ENCODE measurements around the gene MAPK6. TPM values are rescaled to one million over a fixed set of nuclear protein-coding genes. Genes with fewer than 3 reads are reported as not detected.
A peak's percentile ranks its signal among the peaks of the same experiment; 100 is the strongest.

MAPK6 gene
- polyA plus RNA-seq, 1 donor from 2014 or later: 140 TPM

GRCh38 chr15:51970132-51970817 lies 48.7 kb upstream of the MAPK6 start:
- Histone ChIP-seq H3K79me2 (replicated peaks; ENCODE audit: insufficient read depth, low read length) (peaks cover 32% of the 10 kb centered on the region), H2AFZ (ENCODE audit: low read depth, low read length) (no peak overlapping the region), H3K9me3 (ENCODE audit: low read length) (no peaks in the 10 kb centered on the region), H3K36me3 (ENCODE audit: insufficient read depth, low read length) (no peaks in the 10 kb centered on the region), H3K27ac (ENCODE audit: low read length) (peak overlapping the region; percentile 99), H3K9ac (ENCODE audit: low read length) (peak overlapping the region; percentile 98), H4K20me1 (ENCODE audit: insufficient read depth) (no peaks in the 10 kb centered on the region), H3K9me2 (ENCODE audit: insufficient read depth, low read length) (no peaks in the 10 kb centered on the region), H3K4me3 (ENCODE audit: low read length) (peak overlapping the region; percentile 77), H3F3A (ENCODE audit: insufficient read depth, low read length, poor library complexity, severe bottlenecking) (no peaks in the 10 kb centered on the region), H3K4me2 (ENCODE audit: low read length) (peak overlapping the region; percentile 83), H3K27me3 (ENCODE audit: insufficient read depth, low read depth, low read length) (no peaks in the 10 kb centered on the region)
- TF ChIP-seq EP300 (conservative IDR thresholded peaks at IDR 0.05; ENCODE audit: poor library complexity, severe bottlenecking) (no peak), MXI1 (conservative IDR thresholded peaks at IDR 0.05; ENCODE audit: poor library complexity, severe bottlenecking) (no peak), EZH2 (IDR thresholded peaks at IDR 0.05; ENCODE audit: borderline replicate concordance, insufficient read depth, low read length, poor library complexity, severe bottlenecking) (no peak), TAF1 (IDR thresholded peaks at IDR 0.05; ENCODE audit: low read depth) (no peak), CTCF (IDR thresholded peaks at IDR 0.05; ENCODE audit: poor library complexity, severe bottlenecking) (no peak), RAD21 (conservative IDR thresholded peaks at IDR 0.05) (no peak), SMC3 (conservative IDR thresholded peaks at IDR 0.05; ENCODE audit: poor library complexity) (no peak), POLR2AphosphoS5 (IDR thresholded peaks at IDR 0.05) (no peak), REST (IDR thresholded peaks at IDR 0.05; ENCODE audit: borderline replicate concordance) (no peak)

GRCh38 chr15:51971032-51971374 lies 48.0 kb upstream of the MAPK6 start:
- Histone ChIP-seq H2AFZ (ENCODE audit: low read depth, low read length) (peak overlapping the region; percentile 87), H3K27ac (ENCODE audit: low read length) (peak overlapping the region; percentile 99), H3K4me3 (ENCODE audit: low read length) (peak overlapping the region; percentile 77)

More at GRCh38 chr15:51971032-51971374, 48.0 kb upstream of the MAPK6 start:
- Histone ChIP-seq H3K9me2 (ENCODE audit: insufficient read depth, low read length) (no peaks in the 10 kb centered on the region), H3F3A (ENCODE audit: insufficient read depth, low read length, poor library complexity, severe bottlenecking) (no peaks in the 10 kb centered on the region), H3K79me2 (replicated peaks; ENCODE audit: insufficient read depth, low read length) (peaks cover 32% of the 10 kb centered on the region), H3K9ac (ENCODE audit: low read length) (peak overlapping the region; percentile 98), H3K4me2 (ENCODE audit: low read length) (peak overlapping the region; percentile 83), H3K9me3 (ENCODE audit: low read length) (no peaks in the 10 kb centered on the region), H4K20me1 (ENCODE audit: insufficient read depth) (no peaks in the 10 kb centered on the region), H3K36me3 (ENCODE audit: insufficient read depth, low read length) (no peaks in the 10 kb centered on the region), H3K27me3 (ENCODE audit: insufficient read depth, low read depth, low read length) (no peaks in the 10 kb centered on the region)
- TF ChIP-seq CTCF (IDR thresholded peaks at IDR 0.05; ENCODE audit: poor library complexity, severe bottlenecking) (no peak), SMC3 (conservative IDR thresholded peaks at IDR 0.05; ENCODE audit: poor library complexity) (no peak), TAF1 (IDR thresholded peaks at IDR 0.05; ENCODE audit: low read depth) (no peak)

All from neural cell (in vitro differentiated cells).